Kidney (tissue), 14 donors: ENCODE results near the gene GLIS1. TPM values are rescaled to one million over a fixed set of nuclear protein-coding genes. Genes with fewer than 3 reads are reported as not detected.

Experiments used
- DNase-seq, 5 donors: peaks; one replicate each; pipeline ENCODE4 v3.0.0-alpha.2; 2013 to 2020
- FAIRE-seq: peaks from 2 replicates; lab custom pipeline; 2012; peaks lifted over from hg19 to GRCh38; lab: Jason Lieb, UNC
- H3K27ac ChIP-seq, 2 donors: one replicate each; pipeline ENCODE4 v1.7.0; 2013; ENCODE audit warnings: low read depth in 2 of 2, low read length in 2 of 2, inconsistent platforms in 1 of 2
- H3K27me3 ChIP-seq: one replicate; pipeline ENCODE4 v1.7.1; 2013; ENCODE audit warnings: low read length, inconsistent platforms; ENCODE audit not compliant: control insufficient read depth, insufficient read depth
- H3K36me3 ChIP-seq, 3 donors: one replicate each; pipeline versions ENCODE4 v1.7.0 to v1.7.1; 2013; ENCODE audit warnings: low read length in 3 of 3, control low read depth in 1 of 3, inconsistent platforms in 1 of 3; ENCODE audit not compliant: insufficient read depth in 3 of 3, control insufficient read depth in 2 of 3
- H3K4me1 ChIP-seq, 3 donors: one replicate each; pipeline versions ENCODE4 v1.7.0 to v1.7.1; 2013; ENCODE audit warnings: low read length in 3 of 3, inconsistent platforms in 1 of 3, low read depth in 1 of 3; ENCODE audit not compliant: control insufficient read depth in 2 of 3, insufficient read depth in 2 of 3
- H3K4me3 ChIP-seq, 3 donors: one replicate each; pipeline versions ENCODE4 v1.7.0 to v1.8.1; 2013; ENCODE audit warnings: low read length in 3 of 3, control low read depth in 1 of 3, inconsistent platforms in 1 of 3
- H3K9ac ChIP-seq, 3 donors: one replicate each; pipeline versions ENCODE4 v1.7.0 to v1.7.1; 2013; ENCODE audit warnings: low read length in 3 of 3, control low read depth in 1 of 3, inconsistent platforms in 1 of 3
- H3K9me3 ChIP-seq, 3 donors: one replicate each; pipeline versions ENCODE4 v1.7.0 to v1.7.1; 2013; ENCODE audit warnings: low read length in 3 of 3, control low read depth in 1 of 3, inconsistent platforms in 1 of 3; ENCODE audit not compliant: control insufficient read depth in 2 of 3, insufficient read depth in 1 of 3
- CTCF ChIP-seq: IDR thresholded peaks from 3 replicates; pipeline ENCODE4 v1.5.1; 2012; ENCODE audit warnings: mild to moderate bottlenecking, moderate library complexity, borderline replicate concordance; ENCODE audit not compliant: insufficient read depth; ENCODE audit errors: extremely low read depth
- intact Hi-C: fragments of 100-400 bp; cut with DNase I; formaldehyde crosslinking; loops from one replicate; pipeline ENCODE4 v1.11.1; 2022
- polyA plus RNA-seq: library from polyadenylated mRNA; stranded (reverse); fragments of 350-450 nt; fragmentation: Illumina TruSeq; extraction: RNeasy Lipid Tissue Mini Kit (QIAGEN cat#74804); gene quantifications from one replicate; pipeline ENCODE4 v1.2.3, GENCODE V29; 2014; ENCODE audit warnings: low read depth, low replicate concordance; ENCODE audit not compliant: insufficient read depth
- total RNA-seq: library from RNA; stranded (reverse); fragmentation: NEBNext Ultra II Directional; extraction: Animal tissue kit (Norgen Biotek cat#: 25700); gene quantifications from one replicate; pipeline ENCODE4 v1.2.1, GENCODE V29; 2021
- donor health status: control.
- donor health status: control.
- donor health status: control.
- donor health status: control.
- donor health status: control.
- donor health status: DM: yes; HTN: yes; CAD: no.
- donor health status: Normal renal cell carcinoma (clear cell type).

The GLIS1 gene
- total and polyA plus RNA-seq, 2 donors from 2014 or later: 3.3 to 3.7 TPM

GRCh38 chr1:53731043-53731600 lies 7.8 kb downstream of the GLIS1 start:
- H3K9ac ChIP-seq: no peak overlapping the region
- FAIRE-seq: no peak

GRCh38 chr1:53730224-53730865 lies 8.6 kb downstream of the GLIS1 start:
- intact Hi-C loops: no loop called here
- Histone ChIP-seq H3K27ac (peak overlapping the region in 1 of 2 donors; percentile 77), H3K27me3 (no peaks in the 10 kb centered on the region), H3K4me3 (peak overlapping the region in 2 of 3 donors; percentile 38 to 39), H3K9me3 (no peaks in the 10 kb centered on the region), H3K4me1 (peaks cover 0 to 21% (median 14%) of the 10 kb centered on the region in 3 donors), H3K9ac (no peak overlapping the region), H3K36me3 (no peaks in the 10 kb centered on the region)
- FAIRE-seq (no peak), DNase-seq (no peak)
- no peak for TF ChIP-seq CTCF

More at GRCh38 chr1:53731043-53731600, 7.8 kb downstream of the GLIS1 start:
- Histone ChIP-seq H3K27me3 (peaks cover under 1% of the 10 kb centered on the region), H3K4me1 (peaks cover 0 to 21% (median 14%) of the 10 kb centered on the region in 3 donors), H3K27ac (peak overlapping the region; percentile 29 to 77), H3K4me3 (no peak overlapping the region), H3K9me3 (no peaks in the 10 kb centered on the region), H3K36me3 (no peaks in the 10 kb centered on the region)
- no peak for TF ChIP-seq CTCF
- intact Hi-C loops: no loop called here
- DNase-seq: no peak

GRCh38 chr1:53729456-53730223 lies 9.3 kb downstream of the GLIS1 start:
- Histone ChIP-seq H3K27ac (peak overlapping the region in 1 of 2 donors; percentile 43), H3K36me3 (no peaks in the 10 kb centered on the region), H3K9me3 (no peaks in the 10 kb centered on the region), H3K9ac (no peak overlapping the region), H3K4me3 (peak overlapping the region in 2 of 3 donors; percentile 38 to 39), H3K4me1 (peaks cover 0 to 19% (median 14%) of the 10 kb centered on the region in 3 donors), H3K27me3 (no peaks in the 10 kb centered on the region)
- no peak for TF ChIP-seq CTCF
- no peak for DNase-seq
- intact Hi-C loops: no loop called here
- no peak for FAIRE-seq
